HEK293 (cell line): Measurements from ENCODE around the gene CADM1.

Experiments
- CTCF ChIP-seq: fragments of 450-650 bp; formaldehyde crosslinking; IDR thresholded peaks from 2 replicates; pipeline ENCODE4 v1.5.1; 2016; ENCODE audit warnings: missing biosample characterization, missing genetic modification characterization
- REST ChIP-seq: fragments of 450-650 bp; formaldehyde crosslinking; IDR thresholded peaks from 2 replicates; pipeline ENCODE4 v1.5.1; 2016; ENCODE audit warnings: missing biosample characterization, missing genetic modification characterization
- YY1 ChIP-seq: fragments of 450-650 bp; formaldehyde crosslinking; IDR thresholded peaks from 2 replicates; pipeline ENCODE4 v1.5.1; 2018; ENCODE audit warnings: missing biosample characterization, missing genetic modification characterization
- ZBTB17 ChIP-seq: fragments of 450-650 bp; formaldehyde crosslinking; IDR thresholded peaks from 2 replicates; pipeline ENCODE4 v1.5.1; 2016; ENCODE audit warnings: missing biosample characterization, missing genetic modification characterization
- ZNF514 ChIP-seq: fragments of 450-650 bp; formaldehyde crosslinking; IDR thresholded peaks from 2 replicates; pipeline ENCODE4 v1.5.1; 2016; ENCODE audit warnings: missing biosample characterization, missing genetic modification characterization

- TF ChIP-seq REST (tag by site-specific recombination) (no peak), YY1 (tag by site-specific recombination) (no peak), ZBTB17 (no peak), CTCF (tag by site-specific recombination) (no peak), ZNF514 (tag by site-specific recombination) (no peak)
These were observed 227.4 kb downstream of the CADM1 start for GRCh38 chr11:115276799-115277198.
